GM12874 (cell line): Measurements from ENCODE around the gene MGAT5B.

Experiments used
- TF ChIP-seq, protein P1 (sequence below): IDR thresholded peaks from 2 replicates; pipeline ENCODE4 v1.5.1; 2011; ENCODE audit warnings: low read depth, mild to moderate bottlenecking, control low read depth, low read length, moderate library complexity; ENCODE audit not compliant: insufficient read depth

MGAT5B gene

DNA sequence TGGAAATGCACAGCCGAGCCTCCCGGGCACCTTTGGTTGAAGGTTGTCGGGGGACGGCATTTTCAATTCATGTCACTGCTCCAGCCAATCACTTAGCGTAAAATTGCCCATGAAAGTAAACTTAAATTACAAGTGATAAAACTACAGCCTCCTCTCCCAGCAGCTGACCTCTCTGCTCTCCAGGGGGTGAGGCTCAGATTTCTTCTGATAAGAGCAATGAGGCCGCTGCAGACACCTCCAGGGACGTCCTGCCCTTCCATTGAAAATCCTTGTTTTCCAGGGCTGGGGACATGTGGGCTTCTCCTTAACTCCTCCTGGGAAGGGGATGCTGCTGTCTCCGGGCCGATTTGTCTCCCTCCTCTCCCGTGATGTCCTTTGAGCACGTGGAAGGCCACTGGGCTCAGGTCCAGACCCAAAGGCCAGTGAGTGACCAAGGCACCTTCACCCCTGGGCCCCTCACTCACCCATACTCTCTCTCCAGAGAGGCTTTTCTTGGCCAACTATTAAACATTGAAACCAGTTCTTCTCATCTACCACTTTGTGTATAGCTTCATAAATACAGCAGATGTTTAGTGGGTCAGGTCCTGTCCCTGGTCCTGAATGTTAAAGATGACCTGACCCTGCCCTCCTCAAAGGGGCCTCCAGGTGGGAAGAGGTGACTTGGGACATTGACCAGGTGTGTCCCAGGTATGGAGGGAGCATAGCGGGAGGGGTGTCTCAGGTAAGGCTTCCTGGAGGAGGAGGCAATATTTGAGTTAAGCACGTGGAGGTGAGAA is 52.3 kb downstream of the MGAT5B start:
- TF ChIP-seq, protein P1, sequence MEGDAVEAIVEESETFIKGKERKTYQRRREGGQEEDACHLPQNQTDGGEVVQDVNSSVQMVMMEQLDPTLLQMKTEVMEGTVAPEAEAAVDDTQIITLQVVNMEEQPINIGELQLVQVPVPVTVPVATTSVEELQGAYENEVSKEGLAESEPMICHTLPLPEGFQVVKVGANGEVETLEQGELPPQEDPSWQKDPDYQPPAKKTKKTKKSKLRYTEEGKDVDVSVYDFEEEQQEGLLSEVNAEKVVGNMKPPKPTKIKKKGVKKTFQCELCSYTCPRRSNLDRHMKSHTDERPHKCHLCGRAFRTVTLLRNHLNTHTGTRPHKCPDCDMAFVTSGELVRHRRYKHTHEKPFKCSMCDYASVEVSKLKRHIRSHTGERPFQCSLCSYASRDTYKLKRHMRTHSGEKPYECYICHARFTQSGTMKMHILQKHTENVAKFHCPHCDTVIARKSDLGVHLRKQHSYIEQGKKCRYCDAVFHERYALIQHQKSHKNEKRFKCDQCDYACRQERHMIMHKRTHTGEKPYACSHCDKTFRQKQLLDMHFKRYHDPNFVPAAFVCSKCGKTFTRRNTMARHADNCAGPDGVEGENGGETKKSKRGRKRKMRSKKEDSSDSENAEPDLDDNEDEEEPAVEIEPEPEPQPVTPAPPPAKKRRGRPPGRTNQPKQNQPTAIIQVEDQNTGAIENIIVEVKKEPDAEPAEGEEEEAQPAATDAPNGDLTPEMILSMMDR = no peak

DNA sequence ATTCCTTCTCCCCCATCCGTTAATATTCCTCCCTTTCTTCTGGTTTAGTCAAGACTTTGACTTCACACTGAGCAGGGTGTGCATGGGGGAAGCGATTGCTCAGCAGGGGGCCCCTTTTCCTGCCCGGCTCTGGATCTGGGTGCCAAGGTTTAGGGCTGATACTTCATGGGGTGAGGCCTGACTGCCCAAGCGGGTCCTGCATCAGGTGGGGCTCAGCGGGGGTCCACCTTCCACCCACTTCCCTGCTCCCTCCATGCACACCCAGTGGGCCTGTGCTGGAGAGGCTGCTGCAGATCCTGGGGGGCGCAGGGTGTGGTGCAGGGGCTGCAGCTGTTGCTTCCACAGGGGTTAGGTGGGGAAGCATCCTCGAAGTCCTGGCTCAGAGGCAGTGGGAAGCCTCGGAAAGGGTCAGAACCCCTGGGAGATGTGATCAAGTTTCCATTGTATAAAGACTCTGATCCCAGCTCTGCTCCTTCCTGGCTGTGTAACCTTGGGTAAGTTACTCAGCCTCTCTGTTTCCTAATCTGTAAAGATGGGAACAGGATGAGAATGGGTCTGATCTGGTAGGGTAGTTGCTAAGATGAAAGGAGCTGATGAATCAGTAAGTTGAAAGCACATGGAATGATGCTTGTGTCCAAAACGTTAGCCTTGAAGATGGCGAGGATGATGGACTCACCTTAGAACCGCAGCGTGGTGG is 53.3 kb downstream of the MGAT5B start:
- TF ChIP-seq, protein P1 = no peak

DNA sequence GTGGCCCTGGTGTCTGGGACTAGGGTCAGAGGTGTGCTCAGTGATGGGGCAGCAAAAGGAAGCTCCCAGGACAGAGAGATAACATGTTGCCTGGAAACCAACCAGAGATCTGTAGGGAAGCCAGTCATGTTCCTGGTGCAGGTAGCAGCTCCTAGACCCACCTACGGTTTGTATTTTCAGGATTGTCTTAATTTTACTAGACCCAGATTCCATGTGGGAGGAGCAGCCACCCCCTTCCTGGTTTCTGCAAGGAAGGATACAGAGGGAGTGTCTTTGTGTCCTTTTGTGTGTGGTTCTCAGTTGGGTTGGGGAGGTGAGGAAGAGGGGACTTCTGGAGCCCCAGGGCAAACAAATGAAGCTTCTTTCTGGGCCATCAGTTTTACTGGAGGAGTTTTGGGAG is 53.9 kb downstream of the MGAT5B start:
- TF ChIP-seq, protein P1 = no peak

DNA sequence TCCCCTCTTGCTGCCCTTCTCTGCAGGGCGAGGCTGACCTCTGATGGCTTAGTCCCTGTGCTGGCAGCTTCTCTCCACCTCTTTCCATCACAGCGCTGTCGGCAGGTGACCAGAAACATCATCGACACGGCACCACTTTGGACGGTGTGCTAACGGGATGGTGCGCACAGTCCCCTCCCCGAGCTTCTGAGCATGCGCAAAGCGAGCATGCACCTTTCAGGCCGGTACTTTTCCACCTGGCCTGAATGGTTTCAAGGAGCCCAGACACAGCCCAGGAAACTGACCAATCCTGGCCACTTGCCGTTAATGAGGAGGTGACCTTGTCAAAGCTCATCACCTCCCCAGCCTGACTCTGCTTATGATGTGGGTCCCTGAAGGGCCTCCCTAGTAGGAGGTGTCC is 54.8 kb downstream of the MGAT5B start:
- TF ChIP-seq, protein P1 = no peak

DNA sequence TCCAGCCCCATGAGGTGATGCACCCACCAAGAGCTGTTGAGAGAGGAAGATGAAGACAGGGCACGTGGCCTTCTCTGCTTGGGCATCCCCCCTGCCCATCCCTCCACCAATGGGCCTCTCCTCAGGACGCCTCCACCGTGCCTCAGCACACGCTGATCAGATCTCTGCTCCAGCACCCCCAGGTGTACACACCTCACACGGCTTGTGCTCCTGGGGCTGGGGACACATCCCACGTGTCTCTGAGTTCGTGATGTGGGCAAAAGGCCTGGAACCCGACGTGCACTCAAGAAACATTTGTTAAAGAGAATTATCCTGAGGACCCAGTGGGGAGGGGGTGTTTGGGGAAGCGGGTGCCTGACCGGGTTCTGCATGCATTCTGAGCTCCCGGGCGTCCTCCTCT is 55.3 kb downstream of the MGAT5B start:
- TF ChIP-seq, protein P1 = no peak

DNA sequence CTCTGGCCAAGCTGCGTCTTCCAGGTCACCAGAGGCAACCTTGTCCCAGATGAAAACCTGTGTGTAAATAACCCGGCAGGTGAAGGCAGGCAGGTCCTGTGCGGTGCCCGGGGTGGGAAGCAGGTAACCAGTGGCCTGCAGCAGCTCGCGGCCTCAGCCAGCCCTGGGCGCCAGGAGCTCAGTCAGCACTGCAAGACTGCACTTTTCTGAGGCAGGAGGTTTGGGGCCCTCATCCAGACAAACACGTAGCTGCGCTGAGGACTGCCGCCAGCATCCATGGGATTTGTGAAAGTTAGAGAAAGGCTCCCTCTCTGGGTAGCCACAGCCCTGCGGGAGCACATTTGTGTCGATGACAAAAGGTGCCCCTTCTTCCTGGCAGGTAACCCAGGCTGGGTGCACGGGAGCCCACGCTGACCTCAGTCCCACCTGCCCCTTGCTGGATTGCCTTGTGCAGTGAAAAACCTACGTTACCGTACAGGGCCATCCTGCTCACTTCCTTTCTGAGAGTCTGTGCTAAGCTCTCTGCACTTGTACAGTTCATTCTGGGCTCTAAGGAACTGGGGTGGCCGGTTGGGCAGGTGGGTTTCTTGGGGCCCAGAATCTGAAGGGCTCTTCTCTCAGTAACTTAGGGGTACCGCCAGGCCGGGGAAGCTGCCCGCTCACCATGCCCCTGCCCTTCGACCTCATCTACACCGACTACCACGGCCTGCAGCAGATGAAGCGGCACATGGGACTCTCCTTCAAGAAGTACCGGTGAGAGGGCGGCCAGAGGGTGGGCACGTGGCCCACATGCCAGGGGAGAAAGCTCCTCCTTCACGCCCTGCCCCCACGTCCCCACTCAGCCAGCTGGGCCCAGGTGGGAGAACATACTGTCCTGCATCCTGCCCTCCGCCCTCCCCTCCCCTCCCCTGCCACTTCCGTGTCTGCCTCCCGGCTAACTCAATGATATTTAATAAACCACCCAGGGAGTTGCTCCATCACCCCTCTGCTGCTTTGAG is 56.4 kb downstream of the MGAT5B start:
- TF ChIP-seq, protein P1 = no peak
